ENCODE results near the gene LDLRAD4.

DNA sequence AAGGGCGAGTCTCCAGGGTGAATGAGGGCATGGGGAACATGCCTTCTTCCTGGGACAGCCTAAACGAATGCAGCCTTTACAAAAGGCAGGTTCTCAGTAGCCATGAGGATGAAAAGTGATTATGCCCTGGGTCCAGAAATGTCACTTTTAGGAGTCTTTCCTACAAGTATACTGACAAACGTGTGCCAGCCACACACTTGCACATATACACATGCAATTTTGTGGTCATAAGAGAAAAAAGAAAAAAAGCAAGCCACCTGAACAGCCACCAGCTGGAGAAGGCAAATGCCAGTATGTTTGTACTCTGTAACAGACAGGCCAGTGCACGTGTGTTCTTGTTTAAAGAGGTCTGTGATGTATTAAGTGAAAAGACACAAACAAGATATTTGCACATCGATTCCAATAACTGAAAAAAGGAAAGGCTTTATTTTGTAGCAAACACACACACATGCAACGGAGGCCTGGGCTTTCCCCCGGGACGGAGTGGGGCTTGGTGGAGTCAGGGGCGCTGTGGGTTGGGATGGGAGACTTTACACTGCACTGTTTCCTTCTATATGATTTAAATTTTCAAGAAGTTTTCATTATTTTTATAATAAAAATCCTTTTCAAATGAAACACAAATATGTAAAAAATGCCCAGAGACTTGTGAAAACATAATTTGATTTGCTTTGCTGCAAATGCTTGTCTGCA, 399.4 kb downstream of the LDLRAD4 start:
- TF ChIP-seq, protein P1, sequence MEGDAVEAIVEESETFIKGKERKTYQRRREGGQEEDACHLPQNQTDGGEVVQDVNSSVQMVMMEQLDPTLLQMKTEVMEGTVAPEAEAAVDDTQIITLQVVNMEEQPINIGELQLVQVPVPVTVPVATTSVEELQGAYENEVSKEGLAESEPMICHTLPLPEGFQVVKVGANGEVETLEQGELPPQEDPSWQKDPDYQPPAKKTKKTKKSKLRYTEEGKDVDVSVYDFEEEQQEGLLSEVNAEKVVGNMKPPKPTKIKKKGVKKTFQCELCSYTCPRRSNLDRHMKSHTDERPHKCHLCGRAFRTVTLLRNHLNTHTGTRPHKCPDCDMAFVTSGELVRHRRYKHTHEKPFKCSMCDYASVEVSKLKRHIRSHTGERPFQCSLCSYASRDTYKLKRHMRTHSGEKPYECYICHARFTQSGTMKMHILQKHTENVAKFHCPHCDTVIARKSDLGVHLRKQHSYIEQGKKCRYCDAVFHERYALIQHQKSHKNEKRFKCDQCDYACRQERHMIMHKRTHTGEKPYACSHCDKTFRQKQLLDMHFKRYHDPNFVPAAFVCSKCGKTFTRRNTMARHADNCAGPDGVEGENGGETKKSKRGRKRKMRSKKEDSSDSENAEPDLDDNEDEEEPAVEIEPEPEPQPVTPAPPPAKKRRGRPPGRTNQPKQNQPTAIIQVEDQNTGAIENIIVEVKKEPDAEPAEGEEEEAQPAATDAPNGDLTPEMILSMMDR (IDR thresholded peaks at IDR 0.05), result no peak
- TF ChIP-seq POLR2A (IDR thresholded peaks at IDR 0.05), result no peak
